HG02798 (cell line): ENCODE data around the gene HLA-DPA1.
A peak's percentile ranks its signal among the peaks of the same experiment; 100 is the strongest.
"Not testable (repeated sequence)": the region's sequence is repeated elsewhere in the genome, so short reads cannot be mapped to it uniquely, and the experiment has no call there.

Source experiments
- ATAC-seq: cut with Tn5 transposase; IDR thresholded peaks from one replicate; pipeline ENCODE4 v1.9.1; 2021; ENCODE audit warnings: mild to moderate bottlenecking; ENCODE audit not compliant: unreplicated experiment, poor library complexity

The HLA-DPA1 gene

DNA sequence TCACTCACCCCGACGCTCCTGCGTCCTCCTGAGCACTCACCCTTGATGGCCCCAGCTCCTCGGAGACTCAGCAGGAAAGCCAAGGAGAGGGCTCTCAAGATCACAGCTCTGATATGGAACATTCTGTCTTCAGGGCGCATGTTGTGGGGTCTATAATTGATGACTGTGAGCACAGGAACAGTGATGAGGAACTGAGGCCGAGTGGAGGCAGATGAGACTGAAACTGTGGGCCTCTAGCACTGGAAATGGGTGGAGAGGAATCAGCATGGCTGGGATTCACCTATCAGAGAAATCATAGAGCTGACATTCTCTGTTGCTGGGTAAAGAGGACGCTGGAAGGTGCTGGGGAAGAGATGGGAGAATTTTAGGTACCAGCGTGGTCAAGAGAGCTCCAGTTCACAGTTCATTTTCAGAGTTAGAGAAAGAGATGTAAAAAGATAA is at the start of gene HLA-DPA1:
Gene HLA-DPA1, minus strand, starts transcription at position 219 of the 441 bp plus-strand sequence.
- peak; percentile 78 for ATAC-seq

GRCh38 chr6:33123181-33123580 is 49.7 kb upstream of the HLA-DPA1 start:
- ATAC-seq = no peak

DNA sequence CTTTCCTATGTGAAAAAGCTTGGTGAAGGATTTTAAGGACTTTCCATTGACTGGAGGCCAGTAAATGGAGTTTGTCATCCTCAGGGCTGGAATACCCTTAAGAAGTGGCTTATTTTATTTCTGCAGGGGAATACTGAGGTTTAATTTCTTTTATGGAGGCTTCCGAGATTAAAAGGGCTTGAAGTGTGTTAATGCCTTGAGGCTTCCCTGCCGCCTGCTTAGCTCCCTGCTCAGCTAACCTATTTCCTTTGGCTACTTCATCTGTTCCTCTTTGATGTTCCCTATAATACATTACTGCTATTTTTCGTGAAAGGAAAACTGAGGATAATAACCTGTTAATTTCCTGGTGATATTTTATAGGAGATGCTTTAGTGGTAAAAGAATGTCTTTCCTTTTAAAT is 46.6 kb upstream of the HLA-DPA1 start:
- ATAC-seq = no peak

GRCh38 chr6:33118525-33119123 is 45.2 kb upstream of the HLA-DPA1 start:
- no peak for ATAC-seq

DNA sequence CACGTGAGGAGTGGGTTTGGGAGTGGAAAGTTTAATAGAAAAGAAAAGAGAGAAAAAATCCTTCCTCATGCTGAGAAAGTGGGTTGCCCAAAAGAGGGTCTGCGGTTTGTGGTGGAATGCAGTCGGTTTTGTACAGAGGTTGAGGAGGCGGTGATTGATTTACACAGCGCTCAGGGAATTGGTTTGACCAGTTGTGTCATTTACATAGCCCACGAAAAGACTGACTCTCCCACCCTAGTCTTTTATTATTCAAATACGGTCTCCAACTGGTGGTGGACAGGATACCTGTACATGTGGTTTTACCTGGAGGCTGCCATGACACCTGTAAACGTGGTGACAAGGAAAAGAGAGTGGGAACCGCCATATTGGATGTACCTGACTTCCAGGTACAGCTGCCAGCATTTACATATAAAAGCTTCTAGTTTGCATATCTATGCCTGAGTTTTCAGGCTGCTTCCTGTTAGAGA is 44.4 kb upstream of the HLA-DPA1 start:
- ATAC-seq = no peak

GRCh38 chr6:33116841-33117711 is 43.6 kb upstream of the HLA-DPA1 start:
- ATAC-seq = no peak

GRCh38 chr6:33116417-33116816 is 43.0 kb upstream of the HLA-DPA1 start:
- ATAC-seq = no peak

DNA sequence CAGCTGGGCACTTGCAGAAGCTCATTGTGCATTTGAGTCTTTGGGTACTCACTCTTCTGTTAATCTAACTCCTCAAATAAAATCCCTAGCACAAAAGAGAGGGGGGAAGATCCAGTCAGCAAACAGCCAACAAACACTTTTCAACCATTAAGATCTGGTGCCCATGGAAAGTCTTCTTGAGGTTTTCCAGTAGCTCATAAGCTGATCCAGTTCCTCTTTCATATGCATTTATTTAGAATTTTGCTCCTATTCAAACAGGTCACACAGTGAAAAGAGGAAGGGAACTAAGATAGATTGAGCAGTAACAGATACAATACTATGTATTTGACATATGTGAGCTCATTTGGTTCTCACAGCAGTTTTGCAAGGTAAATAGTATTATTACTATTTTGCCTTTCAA is 41.0 kb upstream of the HLA-DPA1 start:
- ATAC-seq = no peak

DNA sequence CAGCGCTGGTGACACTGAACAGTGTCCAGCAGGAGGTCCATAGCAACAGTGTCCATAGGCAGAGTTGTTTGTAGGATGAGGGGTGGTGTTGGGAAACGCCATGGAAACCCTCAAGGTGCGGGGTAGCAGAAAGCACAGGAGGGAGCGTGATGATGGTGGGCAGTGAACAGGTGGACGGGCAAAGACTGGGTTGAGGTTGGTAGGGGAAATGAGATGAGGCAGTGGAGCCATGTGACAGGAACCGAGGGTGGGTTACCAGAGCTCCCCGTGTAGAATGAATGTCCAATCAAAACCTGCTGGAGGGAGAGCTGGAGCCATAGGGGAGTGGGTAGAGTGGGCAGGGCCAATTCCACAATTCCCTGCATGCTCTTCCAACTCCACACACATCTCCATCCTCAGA is 40.3 kb upstream of the HLA-DPA1 start:
- ATAC-seq = no peak

DNA sequence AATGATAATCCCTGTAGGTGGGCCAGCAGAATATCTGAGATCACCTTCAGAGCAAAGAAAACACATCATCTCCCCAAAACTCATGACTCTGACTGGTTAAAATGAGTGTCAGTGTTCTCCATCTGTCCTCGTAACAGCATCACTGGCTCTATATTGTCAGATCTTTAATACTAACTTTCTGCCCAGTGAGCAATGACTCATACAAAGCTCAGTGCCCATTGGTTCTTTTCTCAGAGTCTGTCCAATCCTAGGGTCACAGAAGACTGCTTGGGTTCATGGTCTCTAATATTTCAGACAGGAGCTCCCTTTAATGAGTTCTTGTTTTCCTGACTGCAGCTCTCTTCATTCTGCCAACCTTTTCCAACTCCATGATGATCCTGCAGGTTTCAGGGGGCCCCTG is 38.7 kb upstream of the HLA-DPA1 start:
- peak; percentile 91 for ATAC-seq

GRCh38 chr6:33108307-33108706 is 34.9 kb upstream of the HLA-DPA1 start:
- no peak for ATAC-seq

DNA sequence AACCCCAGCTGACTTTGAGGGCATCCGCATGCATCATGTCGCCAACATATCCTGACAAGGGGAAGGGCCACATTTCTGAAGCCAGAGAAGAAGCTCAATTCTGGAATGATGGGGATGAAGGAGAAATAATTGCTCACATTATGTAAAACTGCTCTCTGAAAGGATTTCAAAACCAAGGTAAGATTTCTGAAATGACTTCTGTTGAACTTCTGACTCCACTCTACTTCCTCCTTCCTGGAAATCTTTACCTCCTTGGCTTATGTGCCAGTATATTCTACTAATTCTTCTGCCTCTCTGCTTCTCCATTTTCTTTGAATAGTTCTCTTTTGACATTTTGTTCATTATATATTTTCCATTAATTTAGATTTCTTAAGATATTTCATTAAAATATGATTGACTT is 34.2 kb upstream of the HLA-DPA1 start:
- ATAC-seq = no peak

- ATAC-seq = no peak
Measured at GRCh38 chr6:33105916-33106871, 32.7 kb upstream of the HLA-DPA1 start.

DNA sequence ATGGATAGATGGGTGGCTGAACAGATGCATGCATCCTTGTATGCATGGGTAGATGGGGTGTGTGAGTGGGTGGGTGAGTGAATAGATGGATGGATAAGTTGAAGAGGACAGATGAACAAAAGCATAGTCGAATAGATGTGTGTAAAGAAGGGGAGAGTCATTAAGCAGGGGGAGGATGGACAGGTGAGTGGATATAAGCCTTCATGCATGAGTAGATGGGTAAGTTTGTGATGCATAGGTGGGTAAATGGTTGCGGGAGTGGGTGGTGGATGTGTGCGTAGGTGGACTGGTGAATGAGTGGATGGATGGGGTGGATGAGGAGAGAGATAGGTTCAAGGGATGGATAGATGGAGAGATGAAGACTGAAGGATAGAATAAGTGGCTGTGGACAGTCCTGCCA is 31.9 kb upstream of the HLA-DPA1 start:
- no peak for ATAC-seq

GRCh38 chr6:33104887-33105286 is 31.4 kb upstream of the HLA-DPA1 start:
- no peak for ATAC-seq

- ATAC-seq = no peak
Measured at GRCh38 chr6:33103776-33104175, 30.3 kb upstream of the HLA-DPA1 start.

- ATAC-seq = not testable (repeated sequence)
Measured at GRCh38 chr6:33101121-33101737, 27.8 kb upstream of the HLA-DPA1 start.

DNA sequence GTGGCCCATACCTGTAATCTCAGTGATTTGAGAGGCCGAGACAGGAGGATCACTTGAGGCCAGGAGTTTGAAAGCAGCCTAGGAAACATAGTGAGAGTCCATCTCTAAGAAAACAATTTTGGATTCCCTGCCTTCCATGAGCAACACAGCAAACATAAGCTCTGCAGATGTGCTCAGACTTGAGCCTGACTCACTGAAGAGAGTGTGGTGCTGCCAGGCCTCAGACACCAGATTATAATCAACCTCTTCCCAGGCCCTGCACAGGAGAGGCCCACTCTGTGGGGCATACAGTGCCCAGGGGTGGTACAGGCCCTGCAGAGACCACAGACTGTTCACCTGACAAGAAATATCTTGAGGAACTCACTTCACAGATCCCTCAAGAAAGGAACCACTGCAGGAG is 22.2 kb upstream of the HLA-DPA1 start:
- no peak for ATAC-seq

GRCh38 chr6:33093855-33094254 is 20.4 kb upstream of the HLA-DPA1 start:
- ATAC-seq = no peak

DNA sequence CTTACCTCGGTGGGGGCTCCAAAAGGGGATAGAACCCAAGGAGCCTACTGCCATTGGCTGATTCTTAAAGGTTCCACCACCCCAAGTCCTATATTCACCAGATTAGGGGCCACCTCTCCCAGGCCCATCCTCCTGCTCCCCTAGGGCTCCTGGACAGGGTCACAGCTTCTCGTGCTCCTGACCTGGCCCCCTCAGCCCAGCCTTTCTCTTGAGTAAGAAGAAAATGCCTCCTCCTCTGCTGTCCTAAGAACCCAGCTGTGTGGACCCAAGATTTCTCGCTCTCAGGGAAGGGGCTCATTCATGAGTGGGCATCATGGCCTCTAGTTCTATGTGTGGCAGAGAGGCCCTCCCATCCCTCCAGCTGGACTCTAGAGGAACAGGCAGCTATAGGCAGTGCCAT is 18.9 kb upstream of the HLA-DPA1 start:
- no peak for ATAC-seq
